GM23338 (cell line): ENCODE measurements around the gene IKZF3.

Experiments
- CTCF ChIP-seq, 2 experiments: fragments of 200-600 bp in 1 of 2; sonication (generic) in 1 of 2; conservative IDR thresholded peaks; 2 replicates each; pipeline versions ENCODE4 v1.5.1 to v1.6.1; 2016 to 2017; ENCODE audit warnings: antibody characterized with exemption in 2 of 2, low read depth in 2 of 2, mild to moderate bottlenecking in 2 of 2, moderate library complexity in 1 of 2
- REST ChIP-seq: IDR thresholded peaks from one replicate; pipeline ENCODE4 v1.6.1; 2018; ENCODE audit warnings: antibody characterized with exemption; ENCODE audit not compliant: unreplicated experiment

GRCh38 chr17:39715375-39716072 is 148.6 kb downstream of the IKZF3 start:
- TF ChIP-seq CTCF (conservative IDR thresholded peaks at IDR 0.05; ENCODE audit: low read depth in 2 of 2) (no peak), REST (no peak)
